Hematopoietic multipotent progenitor cell treated with erythropoietin and hydrocortisone succinate and interleukin-3 and kit ligand, for 6 days (in vitro differentiated cells): ENCODE measurements around the gene ACVR1B.
A peak's percentile ranks its signal among the peaks of the same experiment; 100 is the strongest.

Experiments used
- DNase-seq: peaks from one replicate; pipeline ENCODE4 v3.0.0-alpha.2; 2015

Gene ACVR1B

DNA sequence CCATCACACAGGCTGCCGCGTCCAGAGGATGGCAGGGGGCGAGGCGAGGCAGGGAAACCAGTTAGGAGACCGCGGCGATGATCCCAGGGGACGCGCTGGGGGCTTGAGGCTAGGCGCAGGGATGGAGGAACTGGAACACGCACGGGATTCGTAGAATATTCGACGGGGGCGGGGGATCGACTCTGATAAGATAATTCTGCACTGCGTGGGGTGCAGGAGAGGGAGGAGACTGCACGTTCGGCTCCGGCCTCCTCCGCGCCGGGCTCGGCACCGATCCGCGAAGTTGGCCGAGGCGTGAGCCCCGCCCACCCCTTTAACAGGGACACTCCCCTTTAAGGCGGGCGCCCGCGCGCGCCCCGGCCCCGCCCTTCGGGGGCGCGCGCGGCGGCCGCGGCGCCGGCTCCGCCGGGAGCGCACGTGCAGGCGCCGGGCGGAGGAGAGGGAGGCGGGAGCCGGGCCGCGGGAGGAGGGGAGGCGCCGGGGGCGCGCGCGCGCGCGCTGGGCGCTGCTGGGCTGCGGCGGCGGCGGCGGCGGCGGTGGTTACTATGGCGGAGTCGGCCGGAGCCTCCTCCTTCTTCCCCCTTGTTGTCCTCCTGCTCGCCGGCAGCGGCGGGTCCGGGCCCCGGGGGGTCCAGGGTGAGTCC is at the start of gene ACVR1B:
Gene ACVR1B, plus strand, starts transcription at position 501 of the 644 bp plus-strand sequence. Its CDS starts 45 bp downstream, at position 546.
- DNase-seq: peak; percentile 94

- DNase-seq: no peak
Measured at GRCh38 chr12:51901881-51902280, 49.6 kb upstream of the ACVR1B start.

- no peak for DNase-seq
Measured at GRCh38 chr12:51904951-51905470, 46.5 kb upstream of the ACVR1B start.

DNA sequence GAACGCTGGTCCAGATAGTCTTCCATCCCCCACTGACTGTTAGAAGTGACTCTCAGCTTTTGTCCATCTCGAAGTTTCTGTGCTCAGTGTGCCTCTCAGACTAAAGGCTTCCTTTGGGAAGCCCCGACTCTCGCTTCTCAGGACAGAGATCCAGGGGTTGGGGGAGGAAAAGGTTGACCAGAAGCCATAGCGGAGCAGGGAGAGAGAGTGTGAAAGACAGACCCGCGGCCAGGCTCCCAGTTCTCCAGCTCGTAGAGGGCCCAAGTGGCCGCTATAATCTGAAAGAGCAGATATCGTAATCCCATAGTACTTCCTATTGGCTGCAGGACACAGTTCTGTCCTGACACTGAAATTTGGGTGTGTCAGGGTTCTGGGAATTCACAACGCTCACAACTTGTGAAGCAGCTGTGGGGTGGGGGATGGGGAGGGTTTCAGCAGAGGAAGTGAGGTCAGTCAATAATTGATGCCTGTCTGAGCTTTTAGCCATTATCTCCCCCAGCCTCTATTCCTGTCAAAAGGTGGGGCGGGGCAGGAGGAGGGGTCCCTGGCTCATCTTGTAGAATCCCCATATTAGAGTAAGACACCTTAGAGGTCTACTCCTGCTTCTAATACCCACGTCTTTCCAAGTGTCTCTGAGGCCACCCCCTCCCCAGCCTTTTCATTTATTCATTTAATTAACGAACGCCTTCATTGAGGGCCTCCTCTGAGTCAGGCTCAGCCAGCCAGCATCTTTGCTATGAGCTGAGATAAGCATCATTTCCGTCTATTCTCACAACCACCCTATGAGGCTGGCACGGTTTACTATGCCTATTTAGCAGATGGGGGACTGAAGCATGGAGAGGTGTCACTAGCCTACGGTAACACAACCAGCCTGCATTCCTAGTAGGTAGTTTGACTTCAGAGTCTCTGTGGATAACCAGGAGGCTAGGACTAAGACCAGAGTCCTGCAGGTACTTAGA is 45.7 kb upstream of the ACVR1B start:
- DNase-seq: peak; percentile 66

GRCh38 chr12:51906430-51907082 is 44.9 kb upstream of the ACVR1B start:
- DNase-seq: no peak

DNA sequence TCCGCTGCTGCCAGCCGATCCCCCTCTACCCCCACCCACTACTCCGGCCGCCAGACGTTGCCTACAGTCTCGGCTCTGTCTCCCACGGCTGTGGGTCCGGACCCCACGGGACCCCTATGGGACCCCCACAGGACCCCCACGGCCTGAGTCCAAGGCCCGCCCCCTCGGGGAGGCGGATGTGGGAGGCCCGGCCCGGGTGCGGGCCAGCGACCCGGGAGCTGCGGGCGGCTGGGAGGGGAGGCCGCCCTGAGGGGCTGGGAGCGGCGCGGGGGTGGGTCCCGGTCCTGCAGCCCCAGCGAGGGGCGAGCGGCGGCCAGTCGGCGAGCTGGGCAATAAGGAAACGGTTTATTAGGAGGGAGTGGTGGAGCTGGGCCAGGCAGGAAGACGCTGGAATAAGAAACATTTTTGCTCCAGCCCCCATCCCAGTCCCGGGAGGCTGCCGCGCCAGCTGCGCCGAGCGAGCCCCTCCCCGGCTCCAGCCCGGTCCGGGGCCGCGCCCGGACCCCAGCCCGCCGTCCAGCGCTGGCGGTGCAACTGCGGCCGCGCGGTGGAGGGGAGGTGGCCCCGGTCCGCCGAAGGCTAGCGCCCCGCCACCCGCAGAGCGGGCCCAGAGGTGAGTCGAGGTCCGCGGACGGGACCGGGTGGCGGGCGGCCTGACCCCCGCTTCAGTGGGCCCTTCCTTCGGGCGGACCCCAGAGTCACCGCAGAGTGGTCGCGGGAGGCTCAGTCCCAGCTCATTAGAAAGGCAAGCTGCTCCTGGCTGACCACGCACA is 44.2 kb upstream of the ACVR1B start, which contains the start of gene ACVRL1:
Gene ACVRL1, plus strand, starts transcription at position 422 of the 773 bp plus-strand sequence. CDS start 4,971 bp downstream, outside the sequence.
- no peak for DNase-seq

GRCh38 chr12:51907856-51908425 is 43.6 kb upstream of the ACVR1B start:
- DNase-seq: no peak

DNA sequence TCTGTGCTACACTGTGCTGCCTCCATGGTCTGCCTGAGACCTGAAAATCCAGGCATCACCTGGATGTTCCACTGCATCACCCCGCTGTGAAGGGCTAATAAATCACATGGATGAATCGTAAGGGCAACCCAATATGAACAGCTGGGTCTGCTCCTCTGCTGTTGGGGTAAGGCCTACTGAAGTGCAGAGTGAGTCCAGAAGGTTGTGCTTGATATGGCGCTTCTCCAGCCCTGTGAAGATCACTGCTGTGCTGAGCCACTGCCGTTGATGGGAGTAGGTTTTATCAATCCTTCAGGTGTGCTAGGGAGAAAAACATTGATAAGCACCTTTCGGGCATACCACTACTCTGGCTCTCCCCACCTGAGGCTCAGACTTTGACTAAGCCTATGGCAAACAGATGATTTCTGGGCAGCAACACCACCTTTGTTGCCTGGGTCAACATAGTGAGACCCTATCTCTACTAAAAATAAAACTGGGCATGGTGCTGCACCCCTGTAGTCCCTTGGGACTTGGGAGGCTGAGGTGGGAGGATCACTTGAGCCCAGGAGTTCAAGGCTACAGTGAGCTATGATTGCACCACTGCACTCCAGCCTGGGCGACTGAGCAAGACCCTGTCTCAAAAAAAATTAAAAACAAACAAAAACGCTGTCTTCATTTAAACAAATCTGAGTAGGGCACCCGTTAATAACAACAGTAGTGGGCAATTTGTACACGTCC is 42.5 kb upstream of the ACVR1B start:
- DNase-seq: peak; percentile 43

DNA sequence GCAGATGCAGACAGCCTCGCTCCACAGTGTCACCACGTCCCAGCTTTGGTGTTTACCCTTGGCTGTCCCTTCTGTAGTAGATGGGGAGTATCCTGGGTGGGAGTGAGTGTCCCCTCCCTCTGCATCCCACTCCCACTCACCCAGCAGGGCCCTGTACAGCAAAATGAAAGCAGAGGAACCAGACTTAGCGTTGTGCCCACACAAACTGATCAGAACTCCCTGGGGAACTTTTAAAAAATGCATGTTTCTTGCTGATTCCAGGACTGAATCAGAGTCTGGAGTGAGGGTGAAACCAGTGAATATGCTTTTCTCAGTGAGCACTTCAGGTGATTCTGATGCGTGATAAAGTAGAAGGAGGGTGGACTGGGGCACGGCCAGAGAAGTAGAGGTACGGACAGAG is 41.3 kb upstream of the ACVR1B start:
- no peak for DNase-seq

GRCh38 chr12:51910691-51911090 is 40.8 kb upstream of the ACVR1B start:
- DNase-seq: no peak

- DNase-seq: no peak
Measured at GRCh38 chr12:51911307-51911706, 40.2 kb upstream of the ACVR1B start.

GRCh38 chr12:51911788-51912711 is 39.4 kb upstream of the ACVR1B start:
- no peak for DNase-seq

DNA sequence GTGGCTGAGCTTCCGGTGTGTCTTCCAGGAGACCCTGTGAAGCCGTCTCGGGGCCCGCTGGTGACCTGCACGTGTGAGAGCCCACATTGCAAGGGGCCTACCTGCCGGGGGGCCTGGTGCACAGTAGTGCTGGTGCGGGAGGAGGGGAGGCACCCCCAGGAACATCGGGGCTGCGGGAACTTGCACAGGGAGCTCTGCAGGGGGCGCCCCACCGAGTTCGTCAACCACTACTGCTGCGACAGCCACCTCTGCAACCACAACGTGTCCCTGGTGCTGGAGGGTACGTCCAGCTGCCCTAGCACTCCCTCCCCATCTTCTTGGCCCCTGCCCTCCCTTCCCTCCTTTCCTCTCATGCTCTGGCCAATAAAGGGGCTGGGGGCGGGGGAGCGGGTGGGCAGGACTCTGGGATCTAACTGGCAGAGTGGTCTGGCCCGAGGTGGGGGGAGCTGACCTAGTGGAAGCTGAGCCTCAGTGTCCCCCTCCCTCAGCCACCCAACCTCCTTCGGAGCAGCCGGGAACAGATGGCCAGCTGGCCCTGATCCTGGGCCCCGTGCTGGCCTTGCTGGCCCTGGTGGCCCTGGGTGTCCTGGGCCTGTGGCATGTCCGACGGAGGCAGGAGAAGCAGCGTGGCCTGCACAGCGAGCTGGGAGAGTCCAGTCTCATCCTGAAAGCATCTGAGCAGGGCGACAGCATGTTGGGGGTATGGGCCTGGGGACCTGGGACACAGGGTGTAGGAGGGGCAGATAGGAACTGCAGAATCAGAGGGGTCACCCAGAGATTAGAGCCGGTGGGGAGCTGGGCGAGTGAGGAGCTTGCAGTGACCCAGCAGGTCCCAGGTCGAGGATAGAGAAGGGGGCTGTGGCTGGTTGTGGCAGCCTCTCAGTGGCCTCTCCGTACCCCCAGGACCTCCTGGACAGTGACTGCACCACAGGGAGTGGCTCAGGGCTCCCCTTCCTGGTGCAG is 38.1 kb upstream of the ACVR1B start:
- no peak for DNase-seq

- DNase-seq: no peak
Measured at GRCh38 chr12:51914034-51914923, 37.2 kb upstream of the ACVR1B start.

GRCh38 chr12:51915003-51915625 is 36.4 kb upstream of the ACVR1B start:
- no peak for DNase-seq

- no peak for DNase-seq
Measured at GRCh38 chr12:51915951-51916350, 35.5 kb upstream of the ACVR1B start.

- DNase-seq: no peak
Measured at GRCh38 chr12:51917041-51917590, 34.4 kb upstream of the ACVR1B start.
